ENCODE data around the gene SIPA1L2.
"Not testable (repeated sequence)": the region's sequence is repeated elsewhere in the genome, so short reads cannot be mapped to it uniquely, and the experiment has no call there.

SIPA1L2 gene

GRCh38 chr1:232615306-232615800 is 14.6 kb downstream of the SIPA1L2 start:
- TF ChIP-seq CTCF (IDR thresholded peaks at IDR 0.05; ENCODE audit: low read depth, low read length) = no peak

DNA sequence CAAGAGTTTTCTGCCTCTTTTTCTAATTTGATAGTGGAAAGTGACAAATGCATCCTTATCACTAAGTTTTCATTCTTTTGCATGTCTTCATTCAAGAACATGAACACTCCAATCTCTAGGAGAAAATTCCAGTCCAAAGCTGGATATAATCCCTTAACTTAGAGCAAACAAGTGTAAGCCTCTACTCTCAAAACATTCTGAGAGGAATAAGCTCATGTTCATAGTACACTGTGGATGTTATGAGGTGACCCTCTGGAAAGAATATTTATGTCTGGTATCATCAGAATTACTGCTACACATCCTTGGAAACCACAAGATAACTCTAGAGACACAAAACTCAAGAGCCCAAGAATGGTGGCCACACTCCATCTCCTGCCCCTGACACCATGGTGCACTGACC is 15.1 kb downstream of the SIPA1L2 start:
- no peak for TF ChIP-seq CTCF (IDR thresholded peaks at IDR 0.05; ENCODE audit: low read depth, low read length)
- DNase-seq (ENCODE audit: extremely low read depth, low read depth) = no peak

More at GRCh38 chr1:232615306-232615800, 14.6 kb downstream of the SIPA1L2 start:
- DNase-seq (ENCODE audit: extremely low read depth, low read depth) = no peak

DNA sequence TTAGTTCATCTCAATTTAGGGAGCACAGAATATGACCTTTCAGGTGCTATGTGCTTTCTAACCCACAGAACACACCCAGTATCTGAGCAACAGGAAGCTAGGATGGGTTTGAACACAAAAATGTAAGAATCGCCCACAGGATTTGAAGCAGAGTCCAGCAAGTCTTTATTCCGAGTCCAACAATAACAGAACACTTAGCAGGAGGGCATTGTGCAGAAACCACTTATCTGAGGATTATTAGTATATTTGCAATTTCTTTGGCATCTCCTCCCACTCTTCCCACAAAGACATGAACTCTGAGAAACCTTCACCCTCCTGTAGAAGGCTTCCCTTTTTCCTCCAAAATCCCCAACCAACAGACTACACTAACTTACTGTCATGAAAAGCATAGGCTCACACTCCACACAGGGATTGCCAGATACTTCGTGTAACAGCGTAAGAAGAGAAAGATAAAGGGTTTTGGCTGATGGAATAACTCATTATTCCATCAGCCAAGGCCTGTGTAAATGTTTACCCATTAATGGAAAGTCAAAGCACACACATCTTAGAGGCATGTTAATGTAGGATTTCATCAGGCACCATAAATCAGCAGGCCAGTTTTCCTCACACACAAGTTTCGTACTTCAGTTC is 16.1 kb downstream of the SIPA1L2 start:
- DNase-seq (ENCODE audit: extremely low read depth, low read depth) = no peak
- TF ChIP-seq CTCF (IDR thresholded peaks at IDR 0.05; ENCODE audit: low read depth, low read length) = no peak

DNA sequence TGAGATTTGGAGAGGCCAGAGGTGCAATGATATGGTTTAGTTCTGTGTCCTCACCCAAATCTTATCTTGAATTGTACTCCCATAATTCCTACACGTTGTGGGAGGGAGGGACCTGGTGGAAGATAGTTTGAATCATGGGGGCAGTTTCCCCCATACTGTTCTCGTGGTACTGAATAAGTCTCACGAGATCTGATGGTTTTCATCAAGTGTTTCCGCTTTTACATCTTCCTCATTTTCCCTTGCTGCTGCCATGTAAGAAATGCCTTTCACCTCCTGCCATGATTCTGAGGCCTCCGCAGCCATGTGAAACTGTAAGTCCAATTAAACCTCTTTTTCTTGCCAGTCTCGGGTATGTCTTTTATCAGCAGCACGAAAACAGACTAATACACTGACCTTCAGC is 17.1 kb downstream of the SIPA1L2 start:
- not testable (repeated sequence) for DNase-seq (ENCODE audit: extremely low read depth, low read depth)

GRCh38 chr1:232611834-232612233 is 18.1 kb downstream of the SIPA1L2 start:
- no peak for TF ChIP-seq CTCF (IDR thresholded peaks at IDR 0.05; ENCODE audit: low read depth, low read length)
- no peak for DNase-seq (ENCODE audit: extremely low read depth, low read depth)

GRCh38 chr1:232610902-232611745 is 18.8 kb downstream of the SIPA1L2 start:
- not testable (repeated sequence) for DNase-seq (ENCODE audit: extremely low read depth, low read depth)

DNA sequence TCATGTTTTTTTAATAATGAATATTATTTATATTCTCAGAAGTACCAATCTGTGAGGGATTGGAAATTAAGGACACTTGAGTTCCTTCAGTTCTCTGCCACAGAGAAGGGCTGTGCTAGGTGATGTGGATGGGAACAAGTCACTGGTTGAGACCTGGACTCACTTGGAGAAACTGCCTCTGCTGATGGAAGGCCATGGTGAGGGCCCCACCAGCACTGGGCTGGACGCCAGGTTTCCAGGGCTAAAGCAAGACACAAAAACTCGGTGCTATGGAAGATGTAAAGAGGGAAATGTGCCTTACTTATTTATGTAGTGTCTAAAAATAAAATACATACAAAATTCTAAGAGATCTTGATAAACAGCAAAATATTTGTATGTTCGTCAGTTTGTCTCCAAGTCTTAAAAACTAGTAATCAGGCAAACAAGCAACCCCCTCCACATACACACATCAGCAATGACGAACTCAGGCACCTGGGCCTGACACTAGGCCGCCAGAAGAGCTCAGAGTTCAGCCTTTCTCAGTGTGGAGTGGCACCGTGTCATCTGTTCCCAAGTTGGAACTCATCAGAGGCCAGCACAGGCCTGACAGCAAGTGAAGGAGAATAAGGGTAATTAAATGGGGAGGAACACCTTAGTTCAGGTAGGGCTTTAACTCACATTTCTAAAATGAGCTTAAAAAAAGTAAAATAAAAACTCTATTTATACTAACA is 19.6 kb downstream of the SIPA1L2 start:
- TF ChIP-seq CTCF (IDR thresholded peaks at IDR 0.05; ENCODE audit: low read depth, low read length) = no peak
- no peak for DNase-seq (ENCODE audit: extremely low read depth, low read depth)

- TF ChIP-seq CTCF (IDR thresholded peaks at IDR 0.05; ENCODE audit: low read depth, low read length) = no peak
- no peak for DNase-seq (ENCODE audit: extremely low read depth, low read depth)
These were observed 21.5 kb downstream of the SIPA1L2 start for GRCh38 chr1:232608427-232608826.

All from AG09319 (cell line).